Rectal smooth muscle tissue (tissue), 1 donor: Measurements from ENCODE around the gene PABPC1L.

Experiments used
- H3K27ac ChIP-seq: one replicate; pipeline ENCODE4 v1.7.0; 2013; ENCODE audit warnings: low read depth, low read length, inconsistent platforms
- H3K27me3 ChIP-seq: one replicate; pipeline ENCODE4 v1.7.0; 2013; ENCODE audit warnings: low read length; ENCODE audit not compliant: control insufficient read depth, insufficient read depth
- H3K36me3 ChIP-seq: one replicate; pipeline ENCODE4 v1.7.0; 2013; ENCODE audit warnings: low read length; ENCODE audit not compliant: control insufficient read depth, insufficient read depth
- H3K4me1 ChIP-seq: one replicate; pipeline ENCODE4 v1.7.0; 2013; ENCODE audit warnings: low read length; ENCODE audit not compliant: control insufficient read depth, insufficient read depth
- H3K4me3 ChIP-seq: one replicate; pipeline ENCODE4 v1.7.0; 2013; ENCODE audit warnings: low read length
- H3K9ac ChIP-seq: one replicate; pipeline ENCODE4 v1.7.0; 2013; ENCODE audit warnings: low read length

PABPC1L gene

DNA sequence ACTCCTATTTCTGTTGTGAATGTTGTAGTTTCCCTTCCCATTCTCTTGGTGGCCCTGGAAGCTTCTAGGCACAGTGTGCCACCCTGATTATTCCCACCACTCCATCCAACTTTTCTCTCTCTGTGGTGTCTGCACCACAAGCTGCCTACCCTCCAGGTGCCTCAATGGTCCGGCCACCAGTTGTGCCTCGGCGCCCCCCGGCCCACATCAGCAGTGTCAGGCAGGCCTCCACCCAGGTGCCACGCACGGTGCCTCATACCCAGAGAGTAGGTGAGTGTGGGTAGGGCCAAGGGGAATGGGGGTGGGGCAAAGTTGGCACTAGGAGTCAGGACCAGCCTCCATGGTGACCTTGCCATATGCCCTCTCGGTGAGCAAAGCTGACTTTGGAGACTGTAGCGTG, 23.1 kb downstream of the PABPC1L start:
- H3K27ac ChIP-seq, result no peak overlapping the region
- peaks cover 2% of the 10 kb centered on the region for H3K36me3 ChIP-seq
- H3K4me1 ChIP-seq, result no peaks in the 10 kb centered on the region

DNA sequence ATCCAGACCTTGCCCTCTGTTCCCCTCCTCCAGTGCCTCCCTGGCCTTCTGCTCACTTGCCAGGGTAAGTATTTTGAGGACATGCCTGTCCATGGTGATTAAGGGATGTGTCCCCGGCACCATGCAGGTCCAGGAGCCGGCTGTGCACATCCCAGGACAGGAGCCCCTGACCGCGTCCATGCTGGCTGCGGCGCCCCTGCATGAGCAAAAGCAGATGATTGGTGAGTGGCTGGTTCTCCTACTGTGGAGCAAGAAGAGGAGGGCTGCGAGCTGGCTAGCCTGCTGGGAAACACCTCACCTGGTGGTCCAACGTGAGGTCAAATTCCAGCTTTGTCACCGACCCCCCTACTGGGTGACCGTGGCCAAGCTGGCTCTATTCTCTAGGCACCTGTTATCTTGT, 26.6 kb downstream of the PABPC1L start:
- Histone ChIP-seq H3K27me3 (no peaks in the 10 kb centered on the region), H3K4me1 (no peaks in the 10 kb centered on the region), H3K4me3 (no peak overlapping the region), H3K36me3 (peaks cover 6% of the 10 kb centered on the region), H3K9ac (no peak overlapping the region), H3K27ac (no peak overlapping the region)

More for the DNA sequence above, 23.1 kb downstream of the PABPC1L start:
- Histone ChIP-seq H3K27me3 (no peaks in the 10 kb centered on the region), H3K4me3 (no peak overlapping the region), H3K9ac (no peak overlapping the region)

DNA sequence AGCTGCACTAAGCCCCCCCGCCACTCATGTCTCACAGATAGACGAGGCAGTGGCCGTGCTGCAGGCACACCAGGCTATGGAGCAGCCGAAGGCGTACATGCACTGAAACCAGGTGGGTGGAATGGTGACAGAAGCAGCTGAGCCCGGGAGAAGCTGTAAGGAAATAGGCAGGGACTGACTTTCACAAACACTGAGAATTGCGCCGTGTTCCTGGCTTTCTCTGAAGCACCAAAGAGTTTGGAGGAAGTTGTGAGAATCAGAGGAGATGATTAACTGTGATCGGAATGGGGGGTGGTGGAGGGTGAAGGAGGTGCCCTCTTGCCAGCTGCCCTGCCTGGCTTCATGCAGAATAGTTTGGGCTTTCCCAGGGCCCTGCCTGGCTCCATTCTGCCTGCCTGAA, 28.8 kb downstream of the PABPC1L start:
- no peaks in the 10 kb centered on the region for H3K27me3 ChIP-seq
- H3K4me1 ChIP-seq, result no peaks in the 10 kb centered on the region
- H3K9ac ChIP-seq, result no peak overlapping the region
- H3K36me3 ChIP-seq, result peaks cover 17% of the 10 kb centered on the region
- H3K27ac ChIP-seq, result no peak overlapping the region
- H3K4me3 ChIP-seq, result no peak overlapping the region

DNA sequence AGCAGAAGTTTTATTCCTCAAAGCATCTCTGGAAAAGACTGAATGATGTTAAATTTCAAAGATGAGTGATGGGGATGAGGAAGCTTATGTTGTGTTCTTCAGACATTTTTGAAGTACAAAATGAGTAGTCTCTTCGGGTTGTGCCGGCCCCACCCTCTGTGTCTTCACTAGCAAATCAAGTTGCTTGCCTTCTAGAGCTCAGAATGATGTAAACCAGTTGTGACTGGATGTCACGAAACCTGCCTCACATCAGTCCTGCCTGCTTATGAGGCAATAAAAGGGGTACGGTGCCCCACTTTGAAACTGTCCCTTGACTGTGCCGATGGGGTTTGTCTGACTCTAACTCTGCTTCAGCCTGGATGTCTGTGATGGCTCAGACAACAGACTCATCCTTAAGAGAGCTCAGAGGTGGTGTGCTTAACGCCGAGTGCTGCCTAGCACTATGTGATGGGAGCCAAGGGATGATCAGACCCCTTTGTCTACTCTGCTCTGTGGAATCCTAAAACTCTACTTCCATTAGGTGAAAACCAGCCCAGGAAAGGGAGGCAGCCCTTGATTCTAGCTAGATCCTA, 31.3 kb downstream of the PABPC1L start:
- H3K36me3 ChIP-seq, result peaks cover 22% of the 10 kb centered on the region
- H3K27ac ChIP-seq, result no peak overlapping the region
- no peak overlapping the region for H3K4me3 ChIP-seq

DNA sequence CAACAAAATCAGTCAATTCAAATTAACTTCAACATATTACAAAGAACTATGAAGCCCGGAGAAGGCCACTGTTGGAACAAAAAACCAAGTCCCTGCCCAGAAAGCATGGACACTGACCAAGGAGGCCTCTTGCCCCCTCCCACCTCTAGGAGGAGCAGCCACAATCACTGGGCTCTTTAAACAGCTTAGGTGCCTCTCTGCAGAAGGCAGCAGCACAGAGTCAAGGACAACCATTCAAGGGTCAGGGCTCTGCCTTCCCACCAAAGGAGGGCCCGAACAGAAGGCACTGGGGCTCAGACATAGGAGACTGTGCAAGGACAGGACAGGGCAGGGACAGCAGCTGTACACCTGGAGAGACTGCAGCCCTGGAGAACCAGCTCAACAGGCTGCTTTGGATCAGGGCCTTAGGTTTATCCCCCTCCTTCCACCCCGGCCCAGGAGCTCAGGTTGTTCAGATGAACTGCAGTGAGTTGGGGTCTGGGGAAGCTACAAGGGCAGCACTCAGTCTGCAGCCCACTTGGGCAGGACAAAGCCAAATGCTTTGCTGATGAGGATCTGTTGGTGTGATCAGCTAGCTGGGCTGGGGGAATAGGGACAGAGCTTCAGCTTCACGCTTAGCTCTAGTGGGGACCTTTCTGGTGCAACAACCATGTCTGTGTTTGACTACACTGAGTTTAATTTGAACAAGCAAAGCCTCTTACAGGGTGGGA, 32.6 kb downstream of the PABPC1L start:
- Histone ChIP-seq H3K4me3 (no peak overlapping the region), H3K27me3 (no peaks in the 10 kb centered on the region), H3K9ac (peak overlapping the region; percentile 22), H3K36me3 (peaks cover 22% of the 10 kb centered on the region), H3K27ac (no peak overlapping the region), H3K4me1 (no peaks in the 10 kb centered on the region)

More for the DNA sequence above, 31.3 kb downstream of the PABPC1L start:
- no peak overlapping the region for H3K9ac ChIP-seq
- no peaks in the 10 kb centered on the region for H3K4me1 ChIP-seq
- no peaks in the 10 kb centered on the region for H3K27me3 ChIP-seq

DNA sequence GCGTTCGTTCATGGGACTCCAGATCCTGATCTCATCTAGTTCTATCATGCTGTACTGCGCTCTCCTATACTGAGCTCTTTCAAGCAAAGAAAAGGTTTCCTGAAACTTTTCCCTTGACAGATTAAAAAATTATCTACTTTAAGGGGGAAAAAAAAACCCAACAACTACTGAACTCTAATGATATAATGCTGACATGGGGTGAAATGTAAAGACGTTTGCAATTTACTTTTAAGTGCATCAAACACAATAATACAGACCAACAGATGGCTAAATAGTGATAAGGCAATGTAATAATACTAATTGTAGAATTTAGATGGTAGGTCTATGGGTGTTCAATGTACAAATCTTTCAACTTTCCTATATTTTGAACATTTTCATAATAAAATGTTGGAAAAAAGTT, 34.0 kb downstream of the PABPC1L start:
- no peak overlapping the region for H3K9ac ChIP-seq
- peaks cover 26% of the 10 kb centered on the region for H3K36me3 ChIP-seq
- no peak overlapping the region for H3K27ac ChIP-seq
- no peaks in the 10 kb centered on the region for H3K27me3 ChIP-seq
- no peak overlapping the region for H3K4me3 ChIP-seq
- H3K4me1 ChIP-seq, result no peaks in the 10 kb centered on the region

DNA sequence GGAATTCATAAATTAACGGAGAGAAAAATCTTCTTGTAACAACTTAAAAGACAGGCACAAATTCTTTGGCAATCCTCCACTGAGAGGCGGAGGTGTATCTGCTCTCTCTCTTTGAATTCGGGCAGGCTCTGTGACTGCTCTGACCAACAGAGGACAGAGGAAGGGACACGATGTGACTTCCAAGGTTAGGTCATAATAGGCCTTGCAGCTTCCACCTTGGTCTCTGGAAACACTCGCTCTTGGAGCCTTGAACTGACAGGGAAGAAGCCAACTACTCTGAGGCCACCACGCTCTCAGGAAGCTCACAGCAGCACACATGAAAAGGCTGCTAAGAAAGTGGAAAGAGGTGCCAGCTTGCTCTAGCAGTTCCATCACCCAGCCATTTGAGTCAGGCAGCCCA, 35.4 kb downstream of the PABPC1L start:
- no peaks in the 10 kb centered on the region for H3K4me1 ChIP-seq
- no peak overlapping the region for H3K27ac ChIP-seq
- H3K27me3 ChIP-seq, result no peaks in the 10 kb centered on the region
- no peak overlapping the region for H3K9ac ChIP-seq
- peaks cover 27% of the 10 kb centered on the region for H3K36me3 ChIP-seq
- no peak overlapping the region for H3K4me3 ChIP-seq

DNA sequence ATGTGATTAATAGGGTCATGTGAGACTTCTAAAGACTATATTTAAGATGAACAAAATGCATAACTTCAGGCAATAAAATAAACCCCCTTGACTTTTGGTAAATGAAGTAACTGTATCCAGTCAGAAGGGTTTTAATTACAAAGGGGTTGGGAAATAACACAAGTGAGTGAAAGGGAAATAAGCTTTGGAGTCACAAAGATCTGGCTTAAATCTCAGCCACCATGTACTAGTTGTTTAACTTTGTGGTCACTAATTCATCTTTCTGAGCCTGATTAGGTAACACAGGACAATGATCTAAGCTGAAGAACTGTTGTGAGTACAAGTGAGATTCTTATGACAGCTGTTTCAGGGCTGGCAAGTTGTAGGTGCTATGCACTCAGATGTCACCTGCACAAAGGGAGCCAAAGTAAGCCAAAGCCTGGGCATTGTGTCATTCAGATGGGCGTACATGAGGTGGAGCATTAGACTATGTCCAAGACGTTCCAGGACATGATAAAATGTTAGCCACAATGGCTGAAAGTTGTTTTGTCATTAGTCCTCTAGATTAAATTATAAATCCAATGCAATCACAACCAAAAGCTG, 36.5 kb downstream of the PABPC1L start:
- no peak overlapping the region for H3K27ac ChIP-seq
- H3K4me1 ChIP-seq, result no peaks in the 10 kb centered on the region
- H3K4me3 ChIP-seq, result no peak overlapping the region
- H3K9ac ChIP-seq, result no peak overlapping the region
- H3K27me3 ChIP-seq, result no peaks in the 10 kb centered on the region
- peaks cover 31% of the 10 kb centered on the region for H3K36me3 ChIP-seq

DNA sequence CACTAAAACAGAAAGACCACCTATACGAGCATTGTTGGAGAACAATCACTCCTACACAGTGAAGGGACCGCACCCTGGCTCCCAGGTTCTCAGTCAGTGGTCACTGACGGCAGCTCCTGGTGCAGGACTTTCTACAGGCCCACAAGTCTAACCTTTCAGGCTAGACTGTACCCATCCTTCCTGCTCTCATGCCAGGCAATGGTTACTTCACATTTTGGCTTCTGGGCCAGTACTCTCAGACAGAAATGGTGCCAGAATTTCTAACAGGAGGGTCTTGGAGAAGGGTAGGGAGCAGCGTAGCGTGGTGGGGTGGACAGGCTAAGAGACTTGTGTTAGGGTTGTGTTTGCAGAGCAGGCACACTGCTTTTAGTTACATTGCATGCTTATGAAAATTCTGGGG, 38.2 kb downstream of the PABPC1L start:
- Histone ChIP-seq H3K4me3 (no peak overlapping the region), H3K9ac (no peak overlapping the region), H3K27me3 (no peaks in the 10 kb centered on the region), H3K27ac (no peak overlapping the region), H3K36me3 (peaks cover 25% of the 10 kb centered on the region), H3K4me1 (no peaks in the 10 kb centered on the region)

DNA sequence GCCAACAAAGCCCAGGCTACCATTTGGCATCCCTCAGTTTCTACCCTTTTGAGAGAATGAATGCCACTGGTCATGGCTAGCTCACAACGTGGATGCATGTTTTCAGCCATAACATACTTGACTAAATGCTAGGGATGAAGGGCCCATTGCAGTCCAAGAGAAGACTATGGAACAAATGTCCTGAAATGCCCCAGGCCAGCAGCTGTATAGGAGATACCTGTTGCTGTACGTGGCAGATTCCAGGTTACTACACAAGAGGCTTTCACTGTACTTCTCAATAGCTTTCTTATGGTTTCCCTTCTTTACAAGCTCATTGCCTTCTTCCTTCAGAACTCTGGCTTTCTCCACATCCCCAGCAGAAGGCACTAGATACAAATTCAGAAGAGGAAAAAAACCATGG, 38.7 kb downstream of the PABPC1L start:
- Histone ChIP-seq H3K9ac (no peak overlapping the region), H3K27ac (no peak overlapping the region), H3K27me3 (no peaks in the 10 kb centered on the region), H3K36me3 (peaks cover 28% of the 10 kb centered on the region), H3K4me3 (no peak overlapping the region), H3K4me1 (no peaks in the 10 kb centered on the region)

DNA sequence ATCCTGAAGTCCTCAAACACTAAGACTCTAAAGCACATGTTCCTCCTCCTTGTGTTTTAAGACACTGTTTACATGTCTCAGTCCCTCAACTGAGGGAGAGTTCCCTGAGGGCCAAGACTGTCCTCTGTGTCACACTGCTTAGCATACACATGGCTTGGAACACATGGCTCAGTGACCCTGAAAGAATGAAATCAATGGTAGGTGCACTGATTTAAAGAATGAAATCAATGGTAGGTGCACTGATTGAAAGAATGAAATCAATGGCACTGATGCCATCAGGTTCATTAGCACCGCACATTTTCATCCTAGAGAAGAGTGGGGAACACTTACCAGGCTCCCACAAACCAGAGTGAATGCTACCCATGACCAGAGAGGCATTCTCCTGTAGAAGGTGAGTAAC, 40.5 kb downstream of the PABPC1L start:
- Histone ChIP-seq H3K9ac (no peak overlapping the region), H3K27ac (no peak overlapping the region), H3K4me1 (no peaks in the 10 kb centered on the region), H3K4me3 (no peak overlapping the region), H3K27me3 (no peaks in the 10 kb centered on the region), H3K36me3 (peaks cover 34% of the 10 kb centered on the region)

DNA sequence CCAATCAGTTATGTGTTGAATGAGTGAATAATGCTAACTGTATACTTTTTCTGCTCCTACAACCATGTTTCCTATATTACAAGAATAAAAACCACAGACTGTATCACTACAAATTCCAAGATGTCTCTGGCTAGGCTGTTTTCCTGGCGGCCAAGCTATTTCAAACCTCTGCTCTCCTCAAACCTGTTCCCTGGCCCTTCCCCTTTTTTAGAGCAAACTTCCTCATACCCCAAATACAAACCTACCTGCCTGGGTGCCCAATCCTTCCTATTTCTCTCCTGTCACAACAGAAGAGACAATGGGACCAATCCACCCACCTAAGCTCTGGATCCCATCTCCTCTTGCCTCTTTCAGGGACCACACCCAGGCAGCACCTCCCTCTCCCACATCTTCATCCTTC, 42.9 kb downstream of the PABPC1L start:
- Histone ChIP-seq H3K36me3 (peaks cover 35% of the 10 kb centered on the region), H3K27ac (no peak overlapping the region), H3K27me3 (no peaks in the 10 kb centered on the region), H3K4me3 (no peak overlapping the region), H3K4me1 (no peaks in the 10 kb centered on the region), H3K9ac (no peak overlapping the region)

DNA sequence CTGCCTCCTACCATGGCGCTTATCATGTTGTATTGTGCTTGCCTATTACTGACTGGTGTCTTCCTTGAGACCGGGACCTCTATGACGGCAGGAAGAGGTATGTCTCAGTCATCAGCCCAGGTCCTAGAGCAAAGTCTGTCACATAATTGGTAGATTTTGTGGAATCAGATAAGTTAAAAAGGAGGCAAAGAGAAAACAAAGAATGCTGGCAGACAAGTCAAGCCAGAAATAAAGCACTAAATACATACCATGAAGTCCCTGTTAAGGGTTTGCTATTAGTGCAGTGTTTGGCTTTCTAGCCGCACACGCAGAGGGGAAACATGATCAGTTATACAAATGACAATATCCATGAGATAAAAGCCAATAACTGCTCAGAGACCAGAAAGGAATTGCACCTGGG, 44.4 kb downstream of the PABPC1L start:
- H3K4me3 ChIP-seq, result no peak overlapping the region
- no peak overlapping the region for H3K9ac ChIP-seq
- H3K27me3 ChIP-seq, result no peaks in the 10 kb centered on the region
- peaks cover 31% of the 10 kb centered on the region for H3K36me3 ChIP-seq
- no peak overlapping the region for H3K27ac ChIP-seq
- peaks cover under 1% of the 10 kb centered on the region for H3K4me1 ChIP-seq
